ENCODE measurements around the gene PIGU. TPM values are rescaled to one million over a fixed set of nuclear protein-coding genes. Genes with fewer than 3 reads are reported as not detected.

The PIGU gene
- total and polyA plus RNA-seq, 2 of the 13 experiments (the other 11 are each of a cell fraction or from before 2014, with no cell fraction given) = 45.5 to 231 TPM

GRCh38 chr20:34701405-34702085, 24.7 kb upstream of the PIGU start (continued):
- no peak for TF ChIP-seq RXRB (CRISPR knock-in tag; IDR thresholded peaks at IDR 0.05; ENCODE audit: borderline replicate concordance)
- no peak for TF ChIP-seq SIN3A (IDR thresholded peaks at IDR 0.05; ENCODE audit: borderline replicate concordance, low read depth, low read length)
- no peak for TF ChIP-seq ZBTB39 (CRISPR knock-in tag; IDR thresholded peaks at IDR 0.05)
- TF ChIP-seq, protein P1, sequence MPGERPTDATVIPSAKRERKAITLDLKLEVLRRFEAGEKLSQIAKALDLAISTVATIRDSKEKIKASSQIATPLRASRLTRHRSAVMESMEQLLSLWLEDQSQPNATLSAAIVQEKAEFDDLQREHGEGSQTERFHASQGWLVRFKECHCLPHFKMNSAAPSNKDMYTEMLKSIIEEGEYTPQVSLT (CRISPR knock-in tag; IDR thresholded peaks at IDR 0.05; ENCODE audit: borderline replicate concordance, low read depth) = no peak
- no peak for TF ChIP-seq HNF1B (CRISPR knock-in tag; IDR thresholded peaks at IDR 0.05)
- TF ChIP-seq ZNF446 (CRISPR knock-in tag; IDR thresholded peaks at IDR 0.05) = no peak
- no peak for TF ChIP-seq MAFF (IDR thresholded peaks at IDR 0.05; ENCODE audit: low read depth, low read length)
- TF ChIP-seq SOX6 (IDR thresholded peaks at IDR 0.05) = no peak
- TF ChIP-seq SOX6 (CRISPR knock-in tag; IDR thresholded peaks at IDR 0.05) = no peak; the same call in 1 of the 2 replicates
